GM15510 (cell line): ENCODE results near the gene HCN2.

ENCODE experiments used
- POLR2A ChIP-seq: IDR thresholded peaks from 3 replicates; pipeline ENCODE4 v1.6.1; 2011; ENCODE audit warnings: borderline replicate concordance; ENCODE audit not compliant: insufficient read length; ENCODE audit errors: extremely low read depth

HCN2 gene

DNA sequence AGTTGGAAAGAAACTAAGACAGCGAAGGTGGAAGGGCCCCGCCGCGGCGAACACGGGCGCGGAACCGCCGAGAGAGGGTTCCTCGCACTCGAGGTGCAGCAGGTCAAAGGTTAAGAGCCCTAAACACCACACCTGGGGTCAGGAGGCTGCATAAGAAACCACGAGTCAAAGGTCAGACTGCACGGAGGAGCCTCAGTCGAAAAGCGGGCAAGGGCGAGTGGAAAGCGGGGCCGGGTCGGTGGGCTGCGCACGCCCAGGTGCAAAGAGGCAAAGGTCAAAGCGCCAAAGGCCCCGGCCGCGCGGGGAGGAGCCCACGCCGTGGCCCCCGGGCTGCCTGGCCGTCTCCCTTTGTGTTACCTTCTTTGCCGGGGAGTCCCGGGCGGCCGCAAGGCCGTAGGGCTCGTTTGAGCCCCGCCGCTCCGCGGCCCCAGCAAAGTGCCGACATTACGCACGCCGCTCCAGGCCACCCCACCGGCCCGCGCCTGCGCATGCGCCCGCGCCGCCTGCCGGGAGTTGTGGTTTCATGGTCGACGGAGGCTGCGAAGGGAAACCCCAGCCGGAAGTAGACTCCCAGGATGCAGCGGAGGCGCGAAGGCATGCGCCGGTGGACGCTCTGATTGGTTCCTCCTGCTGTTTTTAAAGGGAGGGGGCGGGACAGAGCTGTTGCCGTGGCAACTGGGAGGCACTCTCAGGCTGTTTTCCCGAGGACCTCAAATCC lies 43.5 kb downstream of the HCN2 start, which contains the start of gene POLRMT:
Gene POLRMT (minus strand): TSS at position 470 of the 718 bp plus-strand sequence. CDS start 25 bp downstream, at position 445.
- TF ChIP-seq POLR2A, result peak; percentile 76

DNA sequence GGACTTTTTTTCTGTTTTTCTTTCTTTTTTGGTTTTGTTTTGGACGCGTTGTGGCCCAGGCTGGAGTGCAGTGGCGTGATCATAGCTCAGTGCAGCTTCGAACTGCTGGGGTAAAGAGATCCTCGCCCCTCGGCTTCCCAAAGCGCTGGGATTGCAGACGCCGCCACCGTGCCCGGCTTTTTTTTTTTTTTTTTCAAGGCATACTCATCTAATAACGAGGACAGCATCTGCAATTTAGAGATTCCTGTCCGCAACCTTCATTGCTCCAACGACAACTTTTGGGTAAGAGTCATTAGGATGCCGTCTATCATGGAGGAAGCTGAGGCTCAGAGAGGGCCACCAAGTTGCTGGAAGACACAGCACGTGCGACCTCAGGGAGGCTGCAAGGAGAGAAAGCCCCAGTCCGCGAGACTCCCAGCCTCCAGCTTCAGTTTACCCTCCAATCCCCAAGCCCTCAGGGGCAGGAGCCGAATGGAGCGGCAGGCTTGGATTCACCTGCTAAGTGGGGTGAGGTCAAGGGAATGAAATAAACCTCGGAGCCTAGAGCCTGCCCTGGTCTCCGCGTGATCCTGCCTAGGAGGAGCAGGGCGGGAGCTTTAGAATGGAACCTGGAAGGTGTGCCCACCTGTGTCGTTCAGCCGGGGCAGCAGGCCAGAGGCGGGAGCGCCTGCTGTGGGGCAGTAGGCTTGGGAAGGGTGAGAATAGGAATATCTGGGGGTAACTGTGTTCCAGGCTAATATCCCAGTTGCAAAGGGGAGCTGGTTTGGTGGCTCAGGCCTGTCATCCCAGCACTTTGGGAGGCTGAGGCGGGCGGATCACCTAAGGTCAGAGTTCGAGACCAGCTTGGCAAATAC lies 44.3 kb downstream of the HCN2 start:
- TF ChIP-seq POLR2A, result no peak

DNA sequence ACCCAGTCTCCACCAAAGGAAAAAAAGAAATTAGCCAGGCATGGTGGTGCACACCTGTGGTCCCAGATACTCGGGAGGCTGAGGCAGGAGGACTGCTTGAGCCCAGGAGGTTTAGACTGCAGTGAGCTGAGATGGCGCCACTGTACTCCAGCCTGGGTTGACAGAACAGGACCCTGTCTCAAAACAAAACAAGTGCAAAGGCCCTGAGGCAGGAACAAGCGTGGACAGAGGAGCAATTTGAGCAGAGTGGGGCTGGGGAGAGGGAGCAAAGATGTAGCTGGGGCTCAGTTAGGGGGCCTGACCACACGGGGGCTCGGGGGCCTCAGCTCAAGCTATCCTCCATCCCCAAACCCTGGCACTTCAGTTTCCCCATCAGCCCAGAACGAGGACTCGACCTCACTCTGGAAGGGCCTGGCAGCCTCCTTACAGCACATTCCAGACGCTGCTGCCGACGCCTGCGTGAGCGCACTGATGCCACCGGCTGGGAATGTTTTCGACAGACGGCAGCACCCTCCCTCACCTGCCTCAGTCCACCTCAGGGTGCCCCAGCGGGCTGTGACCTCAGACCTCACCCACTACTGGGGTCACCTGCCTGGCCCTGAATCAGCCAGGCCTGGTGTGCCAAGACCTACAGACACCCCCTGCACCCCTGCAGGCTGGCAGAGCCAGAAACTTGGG lies 45.4 kb downstream of the HCN2 start:
- no peak for TF ChIP-seq POLR2A

DNA sequence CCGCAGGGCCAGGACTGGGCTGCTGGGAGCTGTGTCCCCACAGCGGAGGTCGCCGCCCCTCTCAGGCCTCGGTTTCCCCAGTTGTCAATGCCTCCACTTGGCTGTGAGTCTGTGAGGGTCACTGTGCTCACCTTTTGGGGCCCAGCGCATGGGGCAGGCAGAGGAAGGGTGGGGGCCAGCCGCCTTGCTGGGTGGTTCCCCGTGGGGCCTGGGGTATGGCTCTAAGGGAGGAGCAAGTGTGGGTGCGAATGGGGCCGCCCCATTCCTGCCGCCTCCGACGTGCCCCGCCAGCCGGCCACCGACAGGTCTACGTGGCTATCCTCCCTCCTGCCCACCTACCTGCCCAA lies 49.2 kb downstream of the HCN2 start:
- no peak for TF ChIP-seq POLR2A

DNA sequence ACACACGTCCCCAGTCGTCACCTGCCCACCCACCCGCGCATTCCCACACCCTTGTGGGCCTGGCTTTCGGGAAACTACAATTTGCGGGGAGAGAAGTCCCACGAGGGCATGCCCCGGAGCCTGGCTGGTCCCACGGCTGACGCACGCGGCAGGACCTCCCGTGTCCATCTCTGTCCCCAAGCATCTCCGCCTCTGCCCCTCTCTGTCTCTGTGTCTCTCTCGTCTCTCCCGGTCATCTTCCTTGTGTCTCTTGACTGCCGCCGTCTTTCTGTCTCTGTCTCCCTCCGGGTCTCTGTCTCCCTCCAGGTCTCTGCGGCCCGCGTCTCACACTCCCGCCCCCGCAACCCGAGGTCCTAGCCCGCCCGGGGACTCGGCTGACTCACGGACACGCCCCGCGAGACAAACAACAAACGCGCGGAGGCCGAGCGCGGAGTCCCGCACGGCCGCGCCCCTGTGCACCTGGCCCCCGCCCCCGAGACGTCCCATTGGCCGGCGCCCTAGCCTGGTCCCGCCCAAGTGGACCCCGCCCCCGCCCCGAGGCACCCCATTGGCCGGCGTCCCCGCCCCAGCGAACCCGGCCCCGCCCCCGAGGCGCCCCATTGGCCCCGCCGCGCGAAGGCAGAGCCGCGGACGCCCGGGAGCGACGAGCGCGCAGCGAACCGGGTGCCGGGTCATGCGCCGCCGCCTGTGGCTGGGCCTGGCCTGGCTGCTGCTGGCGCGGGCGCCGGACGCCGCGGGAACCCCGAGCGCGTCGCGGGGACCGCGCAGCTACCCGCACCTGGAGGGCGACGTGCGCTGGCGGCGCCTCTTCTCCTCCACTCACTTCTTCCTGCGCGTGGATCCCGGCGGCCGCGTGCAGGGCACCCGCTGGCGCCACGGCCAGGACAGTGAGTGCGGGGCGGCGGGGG lies 49.8 kb downstream of the HCN2 start, which contains the start of gene FGF22:
Gene FGF22 (plus strand): TSS at position 627 of the 908 bp plus-strand sequence. CDS start 47 bp downstream, at position 674.
- no peak for TF ChIP-seq POLR2A

DNA sequence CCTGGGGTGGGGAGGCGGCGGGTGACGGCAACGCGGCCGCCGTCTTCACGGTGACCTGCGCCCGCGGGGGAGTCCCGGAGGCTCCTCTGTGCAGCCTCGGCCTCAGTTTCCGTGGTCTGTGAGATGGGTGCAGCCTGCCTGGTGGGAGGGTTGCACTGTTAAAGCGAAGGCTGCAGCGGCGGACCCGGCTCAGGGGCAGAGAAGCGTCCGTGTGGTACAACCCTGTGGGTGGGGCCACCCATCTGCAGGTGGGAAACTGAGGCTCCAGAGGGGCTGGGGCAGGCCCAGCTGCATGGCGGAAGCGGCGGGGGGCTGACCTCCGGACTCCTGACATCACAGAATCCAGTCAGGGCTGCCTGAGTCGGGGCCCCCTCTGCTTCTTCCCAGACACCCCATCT lies 50.5 kb downstream of the HCN2 start:
- TF ChIP-seq POLR2A, result no peak

DNA sequence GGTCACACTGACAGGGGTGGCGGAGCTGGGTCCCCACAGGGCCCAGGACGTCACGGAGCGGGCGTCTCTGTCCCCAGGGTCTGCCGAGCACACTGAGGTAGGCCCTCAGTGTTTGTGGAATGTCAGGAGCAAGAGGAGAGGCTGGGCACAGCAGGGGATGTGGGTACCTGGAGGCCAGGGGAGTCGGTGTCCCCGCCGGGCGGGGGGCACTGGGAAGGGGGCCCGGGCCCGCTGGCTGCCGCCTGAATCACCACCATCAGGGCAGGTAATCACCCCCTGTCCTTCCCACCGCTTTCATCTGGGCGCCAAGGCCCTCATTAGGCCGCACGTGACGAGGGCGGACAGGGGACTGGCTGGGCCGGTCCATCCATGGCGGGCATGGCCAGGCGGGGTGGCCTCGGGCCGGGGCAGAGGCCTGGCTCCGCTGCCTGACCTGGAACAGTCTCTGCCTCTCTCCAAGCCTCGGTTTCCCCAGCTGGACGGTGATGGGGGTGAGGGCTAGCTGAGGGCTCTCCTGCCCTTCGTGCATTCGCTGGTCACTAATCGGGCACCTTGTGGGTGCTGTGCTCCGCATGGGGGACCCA lies 51.0 kb downstream of the HCN2 start:
- TF ChIP-seq POLR2A, result no peak

DNA sequence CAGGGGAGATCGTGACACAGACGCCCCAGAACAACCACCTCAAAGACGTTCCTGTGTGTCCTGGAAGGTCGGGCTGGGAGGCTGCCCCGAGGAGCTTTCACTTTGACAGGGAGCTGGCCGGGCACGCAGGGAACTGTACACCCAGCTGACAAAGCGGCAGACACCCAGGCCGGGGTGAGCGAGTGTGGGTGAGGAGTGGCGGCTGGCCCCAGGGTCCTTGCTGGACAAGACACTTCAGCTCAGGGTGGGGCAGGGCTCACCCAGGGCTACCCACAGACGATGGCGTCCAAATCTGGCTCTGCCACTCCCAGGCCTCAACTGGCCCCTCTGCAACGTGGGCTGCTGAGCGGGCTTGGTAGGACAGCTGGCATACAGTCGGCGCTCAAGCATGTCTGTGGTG lies 52.0 kb downstream of the HCN2 start:
- TF ChIP-seq POLR2A, result no peak

DNA sequence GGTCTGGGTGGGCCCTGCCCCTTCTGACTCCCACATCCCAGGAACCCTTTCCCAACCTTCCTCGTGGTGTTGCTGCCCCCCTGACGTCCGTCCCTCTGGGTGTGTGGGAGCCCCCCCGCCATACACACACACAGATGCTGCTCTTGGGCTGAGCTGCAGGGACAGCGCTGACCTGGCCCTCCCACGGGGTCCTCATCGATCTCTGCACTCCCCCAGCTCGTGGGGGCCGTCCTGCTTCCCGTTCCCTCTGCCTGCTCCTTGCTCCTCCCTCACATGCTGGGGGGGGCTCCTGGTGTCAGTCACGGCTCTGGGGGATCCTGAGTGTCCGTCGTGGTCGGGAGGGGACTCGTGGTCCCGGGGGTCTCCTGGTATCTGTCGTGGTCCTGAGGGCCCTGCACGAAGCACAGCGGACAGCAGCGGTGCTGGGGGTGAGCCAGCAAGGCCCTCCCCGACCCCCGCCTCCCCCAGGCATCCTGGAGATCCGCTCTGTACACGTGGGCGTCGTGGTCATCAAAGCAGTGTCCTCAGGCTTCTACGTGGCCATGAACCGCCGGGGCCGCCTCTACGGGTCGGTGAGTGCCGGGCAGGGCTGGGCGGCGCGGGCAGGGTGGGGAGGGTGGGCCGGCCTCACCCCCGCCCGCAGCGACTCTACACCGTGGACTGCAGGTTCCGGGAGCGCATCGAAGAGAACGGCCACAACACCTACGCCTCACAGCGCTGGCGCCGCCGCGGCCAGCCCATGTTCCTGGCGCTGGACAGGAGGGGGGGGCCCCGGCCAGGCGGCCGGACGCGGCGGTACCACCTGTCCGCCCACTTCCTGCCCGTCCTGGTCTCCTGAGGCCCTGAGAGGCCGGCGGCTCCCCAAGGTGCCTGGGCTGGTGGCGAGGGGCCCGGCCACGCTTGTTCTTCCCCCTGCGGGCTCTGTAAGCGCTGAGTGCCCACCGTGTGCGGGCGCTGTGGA lies 53.4 kb downstream of the HCN2 start:
- no peak for TF ChIP-seq POLR2A

DNA sequence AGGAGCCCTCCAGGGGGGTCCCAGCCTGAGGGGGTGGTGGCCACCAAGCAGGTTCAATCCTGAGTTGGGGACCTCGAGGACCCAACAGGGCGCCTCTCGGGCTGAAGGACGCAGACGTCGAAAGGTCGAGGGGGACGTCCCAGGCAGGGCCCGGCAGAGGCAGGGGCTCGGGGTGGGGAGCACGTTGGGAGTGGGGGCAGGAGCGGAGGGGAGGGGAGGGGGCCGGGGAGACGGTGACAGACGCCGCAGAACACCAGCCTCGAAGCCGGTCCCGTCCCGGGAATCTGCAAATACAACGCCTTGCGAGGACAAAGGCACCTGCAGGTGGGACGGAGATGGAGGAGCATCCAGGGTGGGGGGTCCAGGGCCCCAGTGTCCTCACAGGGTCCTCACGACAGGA lies 54.1 kb downstream of the HCN2 start:
- TF ChIP-seq POLR2A, result no peak

DNA sequence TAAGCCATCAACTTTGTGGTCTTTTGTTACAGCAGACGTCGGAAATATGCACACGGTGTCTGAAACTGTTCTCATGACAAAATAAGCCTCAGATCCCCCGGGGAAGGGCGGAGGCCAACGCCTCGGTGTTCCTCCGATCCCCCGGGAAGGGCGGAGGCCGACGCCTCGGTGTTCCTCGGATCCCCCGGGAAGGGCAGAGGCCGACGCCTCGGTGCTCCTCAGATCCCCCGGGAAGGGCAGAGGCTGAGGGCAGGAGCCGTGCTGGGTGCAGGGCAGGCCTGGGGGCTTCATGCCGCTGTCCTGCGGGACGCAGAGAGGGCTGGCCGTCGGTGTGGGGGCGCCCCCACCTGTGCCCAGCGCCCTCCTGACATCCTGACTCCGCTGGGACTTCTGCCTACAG lies 54.7 kb downstream of the HCN2 start:
- no peak for TF ChIP-seq POLR2A

DNA sequence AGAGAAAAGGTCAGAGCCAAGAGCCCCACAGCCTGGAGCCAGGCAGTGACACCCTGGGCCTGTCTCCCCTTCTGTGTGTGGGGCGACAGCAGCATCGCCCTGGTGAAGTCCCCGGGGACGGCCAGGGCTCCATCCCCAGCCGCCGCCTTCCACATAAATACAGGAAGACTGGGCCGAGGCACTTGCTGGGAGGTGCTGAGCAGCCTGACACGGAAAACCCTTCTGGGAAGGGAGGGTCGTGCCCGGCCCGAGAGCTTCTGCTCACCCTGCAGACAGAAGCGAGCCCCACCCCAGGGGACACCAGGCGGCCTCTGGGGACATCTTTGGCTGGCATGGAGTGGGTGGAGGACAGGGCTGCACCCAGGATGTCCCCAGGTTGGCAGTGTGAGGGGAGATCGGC lies 55.1 kb downstream of the HCN2 start:
- TF ChIP-seq POLR2A, result no peak

DNA sequence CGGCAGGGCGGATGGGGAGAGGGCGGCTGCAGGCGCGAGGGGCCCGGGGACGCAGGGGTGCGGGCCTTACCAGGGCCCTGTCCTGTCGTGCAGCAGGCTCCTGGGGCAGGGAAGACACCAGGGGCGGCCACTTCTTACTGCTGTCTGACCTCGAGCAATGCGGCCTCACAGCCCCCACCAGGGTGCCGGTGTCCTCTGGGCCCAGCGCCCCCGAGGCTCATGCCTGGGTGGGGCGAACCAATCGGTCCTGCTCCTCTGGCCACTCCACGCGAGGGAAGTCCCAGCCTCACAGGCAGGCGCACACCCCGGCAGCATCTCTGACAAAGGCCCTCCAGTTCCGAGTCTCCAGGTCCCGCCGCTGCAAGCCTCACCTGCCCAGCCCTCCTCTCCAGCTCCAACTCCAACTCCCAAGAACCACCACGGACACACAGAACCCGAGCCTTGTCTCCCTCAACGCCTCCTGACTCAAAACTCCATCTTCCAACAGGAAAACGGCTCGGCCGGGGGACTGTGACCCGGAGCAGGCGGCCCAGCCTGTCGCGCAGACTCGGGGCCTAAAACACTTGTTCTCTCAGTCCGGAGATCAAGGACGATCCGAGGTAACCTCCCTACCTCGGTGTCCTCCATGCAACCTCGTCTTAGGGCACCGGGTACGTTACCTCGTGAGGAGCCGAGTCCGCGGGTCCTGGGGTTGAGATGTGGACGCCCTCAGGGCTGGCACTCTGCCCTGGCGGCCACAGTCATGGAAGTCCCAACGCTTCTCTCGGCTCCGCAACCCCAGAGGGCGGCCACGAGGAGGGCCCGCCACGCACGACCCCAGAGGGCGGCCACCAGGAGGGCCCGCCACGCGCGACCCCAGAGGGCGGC lies 56.5 kb downstream of the HCN2 start:
- no peak for TF ChIP-seq POLR2A
